Measurements from ENCODE around the gene MMS19. TPM values are rescaled to one million over a fixed set of nuclear protein-coding genes. Genes with fewer than 3 reads are reported as not detected.

MMS19 gene
- total RNA-seq, 1 donor from 2014 or later: 88.7 TPM

DNA sequence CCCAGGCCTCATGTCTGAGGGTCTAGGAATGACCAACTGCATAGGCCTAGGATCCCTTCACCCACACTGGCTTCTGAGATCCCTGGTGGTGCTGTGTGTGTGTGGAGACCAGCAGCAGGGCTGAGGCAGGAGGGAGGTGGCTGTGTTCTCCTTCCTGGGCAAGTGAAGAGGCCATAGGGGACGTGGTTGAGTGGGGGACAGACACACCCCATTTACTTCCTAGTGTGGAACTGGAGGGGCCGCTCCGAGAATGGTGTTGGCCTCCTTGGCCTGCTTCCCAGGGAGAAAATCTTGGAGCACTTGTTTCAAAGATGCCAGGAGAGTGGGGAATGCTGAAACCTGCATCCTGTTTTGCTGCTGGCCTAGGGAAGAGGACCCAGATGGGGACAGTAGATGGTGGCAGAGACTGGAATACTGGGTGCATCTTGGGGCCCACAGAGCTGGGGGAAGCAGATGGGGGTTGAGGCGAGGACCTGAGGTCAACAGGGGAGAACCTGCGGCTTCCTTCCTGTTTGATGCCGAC, 19.6 kb upstream of the MMS19 start:
- peaks cover 23% of the 10 kb centered on the region for H3K4me1 Mint-ChIP-seq
- no peaks in the 10 kb centered on the region for H3K36me3 Mint-ChIP-seq (ENCODE audit: low read depth)
- no peaks in the 10 kb centered on the region for H3K9me3 Mint-ChIP-seq
- H3K27ac Mint-ChIP-seq (ENCODE audit: unreplicated experiment): peak overlapping the region; percentile 61
- no peak for DNase-seq (ENCODE audit: low read depth, low spot score)
- H3K4me3 Mint-ChIP-seq: no peak overlapping the region
- H3K27me3 Mint-ChIP-seq (ENCODE audit: low read depth): peaks cover 3% of the 10 kb centered on the region
- TF ChIP-seq, protein P1, sequence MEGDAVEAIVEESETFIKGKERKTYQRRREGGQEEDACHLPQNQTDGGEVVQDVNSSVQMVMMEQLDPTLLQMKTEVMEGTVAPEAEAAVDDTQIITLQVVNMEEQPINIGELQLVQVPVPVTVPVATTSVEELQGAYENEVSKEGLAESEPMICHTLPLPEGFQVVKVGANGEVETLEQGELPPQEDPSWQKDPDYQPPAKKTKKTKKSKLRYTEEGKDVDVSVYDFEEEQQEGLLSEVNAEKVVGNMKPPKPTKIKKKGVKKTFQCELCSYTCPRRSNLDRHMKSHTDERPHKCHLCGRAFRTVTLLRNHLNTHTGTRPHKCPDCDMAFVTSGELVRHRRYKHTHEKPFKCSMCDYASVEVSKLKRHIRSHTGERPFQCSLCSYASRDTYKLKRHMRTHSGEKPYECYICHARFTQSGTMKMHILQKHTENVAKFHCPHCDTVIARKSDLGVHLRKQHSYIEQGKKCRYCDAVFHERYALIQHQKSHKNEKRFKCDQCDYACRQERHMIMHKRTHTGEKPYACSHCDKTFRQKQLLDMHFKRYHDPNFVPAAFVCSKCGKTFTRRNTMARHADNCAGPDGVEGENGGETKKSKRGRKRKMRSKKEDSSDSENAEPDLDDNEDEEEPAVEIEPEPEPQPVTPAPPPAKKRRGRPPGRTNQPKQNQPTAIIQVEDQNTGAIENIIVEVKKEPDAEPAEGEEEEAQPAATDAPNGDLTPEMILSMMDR (conservative IDR thresholded peaks at IDR 0.05): no peak

DNA sequence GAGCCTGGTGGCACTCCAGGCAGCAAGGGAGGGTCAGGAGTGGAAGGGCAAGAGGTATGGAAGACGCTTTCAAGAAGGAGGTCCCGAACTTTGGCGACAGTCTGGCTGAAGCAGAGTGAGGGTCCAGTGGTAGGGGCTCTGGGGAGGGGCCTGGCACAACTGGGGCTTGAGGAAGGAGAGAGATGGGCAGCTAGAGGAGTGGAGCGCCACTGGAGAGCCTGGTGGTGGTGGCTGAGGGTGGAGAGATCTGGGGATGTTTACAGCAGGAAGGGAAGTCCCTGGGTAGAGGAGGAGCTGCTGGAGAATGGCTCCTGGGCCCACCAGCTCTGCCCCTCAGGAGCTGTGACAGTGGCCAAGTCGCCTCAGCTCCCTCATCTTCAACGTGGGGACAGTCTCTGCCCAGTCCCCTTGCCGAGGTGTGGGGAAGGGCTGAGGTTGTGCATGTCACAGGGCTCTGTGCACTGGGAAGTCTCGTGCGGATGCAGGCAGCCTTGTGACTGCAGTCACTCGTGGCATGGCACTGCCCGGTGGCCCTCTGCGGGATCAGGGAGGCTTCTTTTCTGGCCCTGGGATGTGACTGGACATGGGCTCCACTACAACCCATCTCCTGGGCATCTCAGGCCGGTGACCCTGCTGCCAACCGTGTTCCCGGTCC, 19.0 kb upstream of the MMS19 start:
- no peak overlapping the region for H3K4me3 Mint-ChIP-seq
- no peaks in the 10 kb centered on the region for H3K36me3 Mint-ChIP-seq (ENCODE audit: low read depth)

DNA sequence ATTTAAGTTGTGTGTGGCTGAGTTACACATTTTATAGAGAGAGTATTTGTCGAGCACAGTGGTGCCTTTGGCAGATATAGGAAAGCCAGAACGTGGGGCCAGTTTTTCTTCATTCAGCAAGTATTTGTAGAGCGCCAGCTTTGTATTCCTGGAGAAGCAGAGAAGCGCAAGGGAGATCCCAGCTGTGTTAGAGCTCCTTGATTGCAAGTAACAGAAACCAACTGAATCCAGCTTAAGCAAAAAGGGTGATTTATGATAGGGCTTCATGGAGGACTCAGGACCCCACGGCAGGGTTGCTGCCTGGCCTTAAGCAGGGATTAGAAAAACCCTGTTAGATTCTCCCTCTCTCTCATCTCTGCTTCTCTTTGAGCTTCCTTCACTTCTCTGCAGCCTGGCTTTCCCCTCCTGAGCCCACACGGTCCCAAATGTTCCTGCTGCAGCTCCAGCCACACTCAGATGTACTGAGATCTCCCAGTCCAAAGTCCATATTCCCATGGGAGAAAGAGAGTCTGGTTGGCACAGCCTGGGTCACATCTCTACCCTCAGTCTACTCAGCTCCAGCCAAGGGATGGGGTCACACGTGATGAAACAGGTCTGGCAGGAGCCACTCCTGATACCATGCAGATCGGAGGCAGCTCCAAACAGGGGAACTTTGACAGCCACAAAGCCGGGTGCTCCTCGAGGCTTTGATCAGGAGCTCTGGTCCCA, 17.2 kb upstream of the MMS19 start:
- Mint-ChIP-seq H3K4me3 (no peak overlapping the region), H3K9me3 (no peaks in the 10 kb centered on the region), H3K36me3 (ENCODE audit: low read depth) (no peaks in the 10 kb centered on the region), H3K27me3 (ENCODE audit: low read depth) (peaks cover 3% of the 10 kb centered on the region), H3K27ac (ENCODE audit: unreplicated experiment) (no peak overlapping the region), H3K4me1 (peaks cover 23% of the 10 kb centered on the region)
- DNase-seq (ENCODE audit: low read depth, low spot score): no peak
- TF ChIP-seq, protein P1 (conservative IDR thresholded peaks at IDR 0.05): no peak

More for the DNA sequence above, 19.0 kb upstream of the MMS19 start:
- H3K27me3 Mint-ChIP-seq (ENCODE audit: low read depth): peaks cover 3% of the 10 kb centered on the region
- H3K27ac Mint-ChIP-seq (ENCODE audit: unreplicated experiment): peak overlapping the region; percentile 85
- no peaks in the 10 kb centered on the region for H3K9me3 Mint-ChIP-seq
- TF ChIP-seq, protein P1 (conservative IDR thresholded peaks at IDR 0.05): no peak
- H3K4me1 Mint-ChIP-seq: peaks cover 23% of the 10 kb centered on the region
- DNase-seq (ENCODE audit: low read depth, low spot score): no peak

DNA sequence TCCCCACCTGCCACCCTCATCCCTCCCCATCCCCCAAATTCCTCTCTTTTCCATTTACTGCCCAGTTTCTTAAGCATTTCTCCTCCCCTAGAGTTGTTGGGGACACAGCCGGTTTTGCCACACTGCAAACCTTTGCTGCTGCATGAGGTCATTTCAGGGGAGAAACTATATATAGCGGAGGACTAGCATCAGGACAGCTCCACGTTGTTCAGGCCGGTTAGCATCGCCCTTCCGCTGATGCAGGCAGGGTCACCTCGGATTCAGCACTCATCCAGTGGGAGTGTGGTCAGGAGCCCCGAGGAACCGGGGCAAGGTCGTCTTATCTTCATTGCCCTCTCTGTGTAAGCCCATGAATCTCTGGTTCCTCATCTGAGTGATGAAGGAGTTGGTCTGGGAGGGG, 16.1 kb upstream of the MMS19 start:
- no peak overlapping the region for H3K27ac Mint-ChIP-seq (ENCODE audit: unreplicated experiment)
- H3K36me3 Mint-ChIP-seq (ENCODE audit: low read depth): no peaks in the 10 kb centered on the region
- H3K9me3 Mint-ChIP-seq: no peaks in the 10 kb centered on the region
- H3K27me3 Mint-ChIP-seq (ENCODE audit: low read depth): no peaks in the 10 kb centered on the region
- peaks cover 20% of the 10 kb centered on the region for H3K4me1 Mint-ChIP-seq
- TF ChIP-seq, protein P1 (conservative IDR thresholded peaks at IDR 0.05): no peak
- no peak overlapping the region for H3K4me3 Mint-ChIP-seq
- DNase-seq (ENCODE audit: low read depth, low spot score): no peak

DNA sequence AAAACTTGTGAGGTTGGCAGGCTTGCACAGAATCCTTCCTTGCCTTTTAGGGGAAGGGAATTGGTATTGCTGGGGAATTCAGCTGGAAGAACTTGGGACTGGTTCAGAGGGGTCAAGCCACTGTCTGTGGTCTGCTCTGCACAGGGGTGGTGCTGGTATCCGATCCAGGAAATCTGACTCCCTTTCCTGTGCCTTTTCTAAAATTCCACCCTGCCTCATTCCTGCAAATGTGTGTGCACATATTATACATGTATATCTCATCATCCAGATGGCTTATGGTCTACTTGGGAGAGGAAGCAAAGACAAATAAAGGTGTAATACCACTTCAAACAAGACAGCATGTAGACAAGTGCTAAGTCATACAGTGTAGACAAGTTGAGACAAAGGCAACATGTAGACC, 14.8 kb upstream of the MMS19 start:
- Mint-ChIP-seq H3K36me3 (ENCODE audit: low read depth) (no peaks in the 10 kb centered on the region), H3K9me3 (no peaks in the 10 kb centered on the region), H3K27ac (ENCODE audit: unreplicated experiment) (no peak overlapping the region), H3K4me3 (no peak overlapping the region), H3K4me1 (peaks cover 8% of the 10 kb centered on the region), H3K27me3 (ENCODE audit: low read depth) (no peaks in the 10 kb centered on the region)
- no peak for DNase-seq (ENCODE audit: low read depth, low spot score)
- TF ChIP-seq, protein P1 (conservative IDR thresholded peaks at IDR 0.05): no peak

Data from neural crest cell (in vitro differentiated cells).